ENCODE measurements around the gene BCO2.

The BCO2 gene

DNA sequence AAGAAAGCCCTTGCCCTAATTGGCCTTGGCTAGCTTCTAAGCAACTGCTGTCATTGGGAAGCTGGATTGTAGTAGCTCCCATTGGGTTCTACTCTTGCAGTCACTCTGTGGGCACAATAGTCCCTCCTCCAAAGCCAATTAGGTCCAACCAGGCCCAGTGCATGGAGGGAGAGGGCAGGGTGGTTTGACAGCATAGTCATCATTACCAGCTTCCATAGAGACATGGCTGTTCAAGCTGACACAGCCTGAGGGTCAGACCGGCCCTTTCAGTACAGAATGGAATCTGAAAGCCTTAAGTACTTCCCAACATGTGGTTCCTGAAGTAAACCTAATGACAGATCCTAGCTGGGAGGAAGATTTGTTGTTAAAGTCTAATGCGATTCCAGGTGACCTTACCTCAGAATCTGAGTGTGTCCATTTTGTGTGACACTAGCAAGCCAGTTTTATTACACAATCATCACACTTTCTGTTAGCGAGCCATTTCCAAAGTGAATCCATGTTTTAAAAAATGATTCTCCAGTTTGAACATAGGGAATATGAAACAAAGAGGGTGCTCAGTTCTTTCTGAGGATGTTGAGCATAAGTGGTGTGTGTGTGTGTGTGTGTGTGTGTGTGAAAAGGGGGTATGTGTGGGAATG lies 78.4 kb downstream of the BCO2 start:
- H3K9me3 ChIP-seq = no peaks in the 10 kb centered on the region
- no peak overlapping the region for H3K4me3 ChIP-seq (ENCODE audit: low read depth in 1 of 2, low read length in 1 of 2)
- TF ChIP-seq, protein P1, sequence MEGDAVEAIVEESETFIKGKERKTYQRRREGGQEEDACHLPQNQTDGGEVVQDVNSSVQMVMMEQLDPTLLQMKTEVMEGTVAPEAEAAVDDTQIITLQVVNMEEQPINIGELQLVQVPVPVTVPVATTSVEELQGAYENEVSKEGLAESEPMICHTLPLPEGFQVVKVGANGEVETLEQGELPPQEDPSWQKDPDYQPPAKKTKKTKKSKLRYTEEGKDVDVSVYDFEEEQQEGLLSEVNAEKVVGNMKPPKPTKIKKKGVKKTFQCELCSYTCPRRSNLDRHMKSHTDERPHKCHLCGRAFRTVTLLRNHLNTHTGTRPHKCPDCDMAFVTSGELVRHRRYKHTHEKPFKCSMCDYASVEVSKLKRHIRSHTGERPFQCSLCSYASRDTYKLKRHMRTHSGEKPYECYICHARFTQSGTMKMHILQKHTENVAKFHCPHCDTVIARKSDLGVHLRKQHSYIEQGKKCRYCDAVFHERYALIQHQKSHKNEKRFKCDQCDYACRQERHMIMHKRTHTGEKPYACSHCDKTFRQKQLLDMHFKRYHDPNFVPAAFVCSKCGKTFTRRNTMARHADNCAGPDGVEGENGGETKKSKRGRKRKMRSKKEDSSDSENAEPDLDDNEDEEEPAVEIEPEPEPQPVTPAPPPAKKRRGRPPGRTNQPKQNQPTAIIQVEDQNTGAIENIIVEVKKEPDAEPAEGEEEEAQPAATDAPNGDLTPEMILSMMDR (IDR thresholded peaks at IDR 0.05) = no peak
- no peaks in the 10 kb centered on the region for H3K4me1 ChIP-seq (ENCODE audit: control insufficient read depth in 1 of 2, insufficient read depth in 1 of 2, low read depth in 1 of 2, low read length in 1 of 2)
- H3K27me3 ChIP-seq = no peaks in the 10 kb centered on the region
- H3K36me3 ChIP-seq = no peaks in the 10 kb centered on the region
- H3K27ac ChIP-seq = no peak overlapping the region

DNA sequence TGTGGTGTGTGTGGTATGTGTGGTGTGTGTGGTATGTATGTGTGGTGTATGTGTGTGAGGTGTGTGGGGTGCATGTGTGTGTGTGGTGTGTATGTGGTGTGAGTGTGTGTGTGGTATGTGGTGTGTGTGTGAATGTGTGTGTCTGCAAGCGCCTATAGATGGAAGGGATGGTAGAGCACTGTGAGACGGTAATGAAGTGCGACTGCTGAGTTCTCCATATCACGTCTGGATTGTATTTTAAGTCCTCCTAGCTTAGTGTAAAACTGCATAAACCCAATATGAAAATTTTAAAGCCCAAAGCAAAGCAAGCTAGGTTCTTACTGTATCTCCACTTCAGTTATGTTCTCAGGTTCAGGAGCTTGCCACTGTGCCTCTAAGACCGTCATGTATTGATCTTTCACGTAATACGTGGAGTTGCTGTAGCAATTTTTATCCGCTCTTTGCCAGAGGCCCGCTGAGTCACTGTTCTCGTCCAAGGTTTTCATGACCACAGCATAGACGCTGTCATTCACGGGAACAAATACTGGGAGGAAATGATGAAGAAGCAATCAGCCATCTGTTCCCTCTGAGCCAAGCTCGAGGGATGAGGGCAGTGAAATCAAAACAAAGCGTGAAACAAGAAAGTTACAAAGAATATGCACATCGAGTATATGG lies 79.9 kb downstream of the BCO2 start:
- H3K27me3 ChIP-seq = no peaks in the 10 kb centered on the region
- TF ChIP-seq, protein P1 (IDR thresholded peaks at IDR 0.05) = no peak
- H3K4me1 ChIP-seq (ENCODE audit: control insufficient read depth in 1 of 2, insufficient read depth in 1 of 2, low read depth in 1 of 2, low read length in 1 of 2) = no peaks in the 10 kb centered on the region
- no peaks in the 10 kb centered on the region for H3K36me3 ChIP-seq
- no peak overlapping the region for H3K27ac ChIP-seq
- no peaks in the 10 kb centered on the region for H3K9me3 ChIP-seq
- H3K4me3 ChIP-seq (ENCODE audit: low read depth in 1 of 2, low read length in 1 of 2) = no peak overlapping the region

DNA sequence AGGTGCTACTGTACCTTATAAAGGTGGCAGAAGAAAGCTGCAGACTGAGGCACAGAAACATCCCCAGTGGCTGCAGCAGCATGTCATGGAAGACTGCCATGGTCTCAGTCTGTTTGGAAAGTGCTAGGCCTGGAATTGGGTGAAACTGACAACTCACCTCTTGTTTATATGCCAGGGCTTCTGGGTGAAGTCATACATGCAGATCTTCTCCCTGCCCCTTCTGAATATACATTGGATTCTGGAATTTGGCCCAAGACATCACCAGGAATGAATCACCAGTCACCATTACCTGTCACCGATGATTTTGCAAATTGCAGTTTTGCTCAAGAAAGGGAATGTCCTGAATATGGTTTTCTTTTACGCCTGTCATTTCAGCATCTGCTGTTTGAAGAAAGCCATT lies 85.2 kb downstream of the BCO2 start, which contains the start of gene PLET1:
PLET1 (minus strand) TSS at position 371 of the 400 bp plus-strand sequence; CDS start at position 100, 271 bp downstream.
- Histone ChIP-seq H3K9me3 (no peaks in the 10 kb centered on the region), H3K4me3 (ENCODE audit: low read depth in 1 of 2, low read length in 1 of 2) (no peak within 1 kb of the TSS), H3K36me3 (no peaks in the 10 kb centered on the region), H3K27me3 (no peaks in the 10 kb centered on the region), H3K27ac (no peak within 1 kb of the TSS), H3K4me1 (ENCODE audit: control insufficient read depth in 1 of 2, insufficient read depth in 1 of 2, low read depth in 1 of 2, low read length in 1 of 2) (no peaks in the 10 kb centered on the region)
- TF ChIP-seq, protein P1 (IDR thresholded peaks at IDR 0.05) = no peak

DNA sequence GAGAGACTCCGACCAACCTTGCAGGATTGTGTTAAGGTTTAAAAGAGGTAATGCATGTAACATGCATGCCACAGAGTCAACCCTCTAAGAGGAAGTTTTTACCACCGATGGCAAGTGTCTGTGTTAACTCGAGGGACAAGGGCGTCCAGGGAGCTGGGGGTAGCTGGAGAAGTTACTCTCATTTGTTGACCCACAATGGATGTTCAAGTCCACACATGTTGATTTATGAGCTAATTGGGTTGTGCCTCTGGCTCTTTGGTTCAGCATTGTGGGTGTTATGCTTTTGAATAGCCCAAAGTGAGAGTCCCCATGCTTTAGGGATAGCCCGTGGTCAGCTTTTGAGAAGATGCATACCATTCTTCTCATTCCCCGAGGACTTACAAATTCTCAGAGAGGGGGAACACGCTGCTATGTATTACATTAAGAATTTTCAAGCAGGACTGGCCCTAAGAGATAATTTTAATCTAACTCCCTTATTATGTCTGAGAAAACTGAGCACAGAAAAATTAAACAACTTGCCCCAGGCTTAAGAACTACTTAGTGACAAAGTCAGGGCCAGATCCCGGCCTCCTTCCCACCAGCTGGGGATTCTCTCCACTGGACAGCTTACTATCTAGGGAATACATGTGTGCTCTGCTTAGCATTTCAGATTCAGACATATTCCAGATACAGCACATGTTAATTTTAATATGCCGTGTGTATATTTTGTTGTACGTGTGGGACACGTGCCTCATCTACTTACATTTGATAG lies 90.5 kb downstream of the BCO2 start:
- Histone ChIP-seq H3K36me3 (no peaks in the 10 kb centered on the region), H3K27me3 (no peaks in the 10 kb centered on the region), H3K9me3 (no peaks in the 10 kb centered on the region), H3K4me1 (ENCODE audit: control insufficient read depth in 1 of 2, insufficient read depth in 1 of 2, low read depth in 1 of 2, low read length in 1 of 2) (no peaks in the 10 kb centered on the region), H3K4me3 (ENCODE audit: low read depth in 1 of 2, low read length in 1 of 2) (no peak overlapping the region), H3K27ac (no peak overlapping the region)
- TF ChIP-seq, protein P1 (IDR thresholded peaks at IDR 0.05) = no peak

DNA sequence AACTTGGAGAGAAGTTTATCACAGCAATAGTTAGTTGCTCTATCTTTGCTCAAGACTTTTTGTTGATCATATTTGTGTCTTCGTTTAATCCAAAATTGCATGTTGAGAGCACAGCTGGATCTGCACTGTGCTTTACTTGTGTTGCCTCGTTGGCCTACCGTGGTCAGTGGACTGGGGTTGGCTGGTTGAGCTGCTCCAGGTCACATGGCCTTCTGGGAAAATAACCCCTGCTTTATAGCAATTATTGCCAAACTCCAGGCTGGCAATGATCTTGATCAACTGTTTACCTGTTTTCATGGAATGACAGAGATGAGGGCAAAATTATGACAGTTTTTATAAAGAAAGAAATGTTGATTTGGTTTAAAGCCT lies 91.1 kb downstream of the BCO2 start:
- H3K27ac ChIP-seq = no peak overlapping the region
- no peaks in the 10 kb centered on the region for H3K4me1 ChIP-seq (ENCODE audit: control insufficient read depth in 1 of 2, insufficient read depth in 1 of 2, low read depth in 1 of 2, low read length in 1 of 2)
- no peaks in the 10 kb centered on the region for H3K36me3 ChIP-seq
- H3K4me3 ChIP-seq (ENCODE audit: low read depth in 1 of 2, low read length in 1 of 2) = no peak overlapping the region
- TF ChIP-seq, protein P1 (IDR thresholded peaks at IDR 0.05) = no peak
- H3K9me3 ChIP-seq = no peaks in the 10 kb centered on the region
- no peaks in the 10 kb centered on the region for H3K27me3 ChIP-seq

All from neutrophil (primary cell).